ENCODE results near the gene FAM47E. TPM values are rescaled to one million over a fixed set of nuclear protein-coding genes. Genes with fewer than 3 reads are reported as not detected.

The FAM47E gene, protein sequence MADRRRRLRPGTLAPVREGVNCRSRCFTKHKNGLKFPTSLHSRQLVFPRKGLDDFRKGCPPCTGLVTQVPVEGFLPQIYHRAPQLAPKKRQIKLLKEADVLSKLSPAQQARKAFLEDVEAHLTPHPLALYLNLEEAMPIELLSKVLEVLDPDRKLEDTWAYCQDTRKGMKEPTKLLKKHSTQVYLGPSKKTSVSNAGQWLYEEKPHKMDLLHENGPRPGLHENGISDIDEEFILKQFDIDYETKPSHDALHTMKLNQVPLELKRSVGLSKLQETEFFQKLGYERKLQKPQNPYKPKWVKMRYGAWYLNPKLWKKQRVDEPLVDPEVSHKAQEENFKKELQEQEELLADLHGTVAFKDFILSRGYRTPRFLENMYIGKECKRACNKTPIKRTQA
- total RNA-seq: not detected

DNA sequence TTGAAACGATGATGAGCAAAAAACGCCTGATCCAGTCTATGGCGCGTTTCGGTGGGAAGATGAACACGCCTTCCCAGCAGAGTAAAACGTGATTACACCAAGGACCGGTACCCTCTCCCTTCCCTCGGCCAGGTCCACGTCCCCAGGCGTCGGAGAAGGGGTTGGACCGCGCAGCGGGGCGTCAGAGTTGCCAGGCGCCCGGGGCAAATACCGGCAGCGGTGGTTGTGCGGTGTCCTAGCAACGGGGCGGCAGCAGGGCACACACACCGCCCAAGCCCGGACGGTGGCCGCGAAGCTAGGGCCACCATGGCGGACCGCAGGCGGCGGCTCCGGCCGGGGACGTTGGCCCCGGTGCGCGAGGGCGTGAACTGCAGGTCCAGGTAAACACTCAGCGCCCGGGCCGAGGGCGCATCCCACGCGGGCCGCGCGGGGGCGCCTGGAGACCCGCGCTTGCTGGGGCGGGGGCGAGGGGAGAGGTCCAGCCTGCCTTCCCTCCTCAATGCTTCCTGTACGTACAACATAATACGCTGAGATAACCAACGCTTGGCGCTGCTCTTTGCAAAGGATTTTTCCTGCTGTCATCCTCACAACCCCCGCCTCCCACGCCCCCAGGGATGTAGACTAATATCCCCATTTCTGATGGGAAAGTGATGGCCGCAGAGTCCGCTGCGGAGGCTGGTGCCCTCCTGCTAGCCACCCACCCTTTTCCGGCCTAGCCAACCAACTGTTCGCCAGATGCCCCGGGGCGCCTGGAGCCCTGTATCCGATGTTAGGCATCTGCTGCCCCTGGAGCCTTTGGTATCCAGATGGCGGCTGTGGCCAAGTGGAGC, at the start of gene FAM47E:
FAM47E (plus strand) TSS at position 281 of the 830 bp plus-strand sequence; CDS start at position 307, 26 bp downstream.
- Mint-ChIP-seq H3K4me1 (peaks cover 7% of the 10 kb centered on the region), H3K9me3 (no peaks in the 10 kb centered on the region), H3K27me3 (peaks cover 68% of the 10 kb centered on the region), H3K36me3 (no peaks in the 10 kb centered on the region), H3K27ac (no peak within 1 kb of the TSS), H3K4me3 (peak within 1 kb of the TSS; percentile 78)
- peak; percentile 35 for DNase-seq

DNA sequence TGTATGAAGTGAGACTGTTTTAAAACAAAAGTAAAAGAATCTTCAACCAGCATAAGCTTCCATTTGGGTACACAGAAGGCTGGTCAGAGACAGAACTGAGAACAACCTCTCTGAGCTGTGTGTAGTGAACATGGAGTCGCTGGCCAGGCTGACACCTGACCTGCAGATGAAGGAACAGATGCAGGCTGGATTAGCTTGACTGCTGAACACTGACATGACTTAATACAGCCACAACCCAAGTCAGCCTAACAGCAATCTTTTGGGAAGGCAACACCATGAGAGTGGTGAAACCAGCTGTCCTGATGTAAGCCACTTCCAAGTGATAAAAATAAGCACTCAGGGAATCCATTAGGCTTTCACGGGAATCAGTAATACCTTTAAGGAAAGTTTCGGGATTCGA, 48.0 kb upstream of the FAM47E start:
- no peak overlapping the region for H3K27ac Mint-ChIP-seq
- H3K4me3 Mint-ChIP-seq: no peak overlapping the region
- no peaks in the 10 kb centered on the region for H3K27me3 Mint-ChIP-seq
- H3K36me3 Mint-ChIP-seq: no peaks in the 10 kb centered on the region
- DNase-seq: no peak
- H3K4me1 Mint-ChIP-seq: peaks cover 40% of the 10 kb centered on the region
- no peaks in the 10 kb centered on the region for H3K9me3 Mint-ChIP-seq

DNA sequence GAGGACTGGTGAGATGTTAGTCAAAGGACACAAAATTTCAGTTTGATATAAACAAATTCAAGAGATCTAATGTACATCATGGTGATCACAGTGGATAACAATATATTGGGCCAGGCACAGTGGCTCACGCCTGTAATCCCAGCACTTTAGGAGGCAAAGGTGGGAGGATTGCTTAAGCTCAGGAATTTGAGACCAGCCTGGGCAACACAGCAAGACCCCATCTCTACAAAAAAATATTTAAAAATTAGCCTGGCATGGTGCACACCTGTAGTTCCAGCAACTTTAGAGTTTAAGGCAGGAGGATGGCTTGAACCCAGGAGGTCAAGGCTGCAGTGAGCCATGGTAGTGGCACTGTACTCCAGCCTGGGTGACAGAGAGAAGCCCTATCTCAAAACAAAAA, 46.6 kb upstream of the FAM47E start:
- H3K4me1 Mint-ChIP-seq: peaks cover 29% of the 10 kb centered on the region

DNA sequence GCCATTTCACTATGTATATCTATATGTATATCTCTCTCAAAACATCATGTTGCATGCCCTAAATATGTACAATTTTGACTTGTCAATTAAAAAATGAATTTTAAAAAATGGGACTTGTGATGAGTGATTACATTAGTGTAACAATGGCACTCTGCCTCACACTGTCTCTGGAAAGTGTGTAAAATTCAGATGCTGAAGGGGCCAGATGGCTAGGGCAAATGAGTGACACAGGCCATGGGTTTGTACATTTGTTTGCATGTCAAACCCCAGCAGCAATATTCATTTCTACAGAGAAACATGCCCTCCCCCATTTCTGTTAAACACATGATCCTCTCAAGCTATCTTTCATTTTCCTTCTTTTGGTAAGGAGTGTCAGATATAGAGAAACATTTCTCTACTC, 46.0 kb upstream of the FAM47E start:
- Mint-ChIP-seq H3K36me3 (no peaks in the 10 kb centered on the region), H3K4me1 (peaks cover 29% of the 10 kb centered on the region), H3K9me3 (no peaks in the 10 kb centered on the region), H3K27ac (no peak overlapping the region), H3K27me3 (no peaks in the 10 kb centered on the region), H3K4me3 (no peak overlapping the region)
- DNase-seq: no peak

More for the DNA sequence above, 46.6 kb upstream of the FAM47E start:
- H3K9me3 Mint-ChIP-seq: no peaks in the 10 kb centered on the region
- H3K27me3 Mint-ChIP-seq: no peaks in the 10 kb centered on the region
- no peaks in the 10 kb centered on the region for H3K36me3 Mint-ChIP-seq
- DNase-seq: no peak
- no peak overlapping the region for H3K27ac Mint-ChIP-seq
- no peak overlapping the region for H3K4me3 Mint-ChIP-seq

DNA sequence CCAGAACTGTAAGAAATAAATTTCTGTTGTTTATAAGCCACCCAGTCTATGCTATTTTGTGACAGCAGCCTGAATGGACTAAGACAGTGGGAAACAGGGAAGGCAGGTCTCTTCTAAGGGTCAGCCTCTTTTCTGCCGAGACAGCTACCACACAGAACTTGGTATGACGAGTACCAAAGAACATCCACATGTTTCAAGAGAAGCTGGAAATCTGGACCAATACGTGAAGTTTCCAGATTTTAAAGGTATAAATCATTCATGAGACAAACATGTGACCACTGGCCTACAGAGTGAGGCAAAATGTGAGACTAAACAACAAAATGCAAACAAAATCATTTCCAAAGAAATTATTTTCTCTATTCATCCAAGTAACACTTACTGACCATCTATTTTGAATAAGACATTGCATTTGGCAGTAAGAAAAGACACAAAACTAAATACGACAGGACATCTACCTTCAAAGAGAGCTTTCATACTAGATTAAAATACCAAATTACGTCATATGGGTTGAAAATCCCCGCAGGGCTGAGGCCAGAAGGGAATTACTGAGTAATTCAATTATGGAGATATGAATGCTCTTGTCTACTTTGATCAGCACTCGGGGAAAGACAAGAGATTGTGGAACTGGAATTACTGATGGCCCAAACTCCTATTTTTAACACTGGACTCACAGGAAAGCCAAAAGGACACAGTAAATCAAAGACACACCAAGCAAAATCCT, 45.1 kb upstream of the FAM47E start:
- no peak overlapping the region for H3K4me3 Mint-ChIP-seq

DNA sequence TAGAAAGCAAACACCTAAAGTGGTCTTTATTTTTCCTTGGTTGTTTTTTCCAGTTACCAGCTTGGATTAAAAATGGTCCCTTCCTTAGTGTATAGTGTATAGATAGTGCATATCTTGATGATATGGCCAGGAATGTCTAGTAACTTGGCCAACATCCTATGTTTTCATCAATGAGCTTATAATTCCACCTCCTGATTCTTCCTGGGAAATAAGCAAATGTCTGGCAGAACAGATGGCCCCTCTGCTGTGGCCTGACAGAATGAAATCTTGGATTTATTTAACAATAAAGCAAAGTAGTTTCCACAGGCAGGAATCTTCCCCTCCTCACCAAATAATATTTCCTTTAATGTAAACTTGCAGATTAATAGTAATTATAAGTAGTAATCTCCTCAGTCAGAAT, 44.0 kb upstream of the FAM47E start:
- H3K4me3 Mint-ChIP-seq: no peak overlapping the region
- H3K27me3 Mint-ChIP-seq: no peaks in the 10 kb centered on the region
- peaks cover 32% of the 10 kb centered on the region for H3K4me1 Mint-ChIP-seq
- H3K27ac Mint-ChIP-seq: no peak overlapping the region
- no peaks in the 10 kb centered on the region for H3K36me3 Mint-ChIP-seq
- no peaks in the 10 kb centered on the region for H3K9me3 Mint-ChIP-seq
- no peak for DNase-seq

More for the DNA sequence above, 45.1 kb upstream of the FAM47E start:
- no peak for DNase-seq
- H3K27ac Mint-ChIP-seq: no peak overlapping the region
- H3K27me3 Mint-ChIP-seq: no peaks in the 10 kb centered on the region
- peaks cover 24% of the 10 kb centered on the region for H3K4me1 Mint-ChIP-seq
- no peaks in the 10 kb centered on the region for H3K9me3 Mint-ChIP-seq
- no peaks in the 10 kb centered on the region for H3K36me3 Mint-ChIP-seq

DNA sequence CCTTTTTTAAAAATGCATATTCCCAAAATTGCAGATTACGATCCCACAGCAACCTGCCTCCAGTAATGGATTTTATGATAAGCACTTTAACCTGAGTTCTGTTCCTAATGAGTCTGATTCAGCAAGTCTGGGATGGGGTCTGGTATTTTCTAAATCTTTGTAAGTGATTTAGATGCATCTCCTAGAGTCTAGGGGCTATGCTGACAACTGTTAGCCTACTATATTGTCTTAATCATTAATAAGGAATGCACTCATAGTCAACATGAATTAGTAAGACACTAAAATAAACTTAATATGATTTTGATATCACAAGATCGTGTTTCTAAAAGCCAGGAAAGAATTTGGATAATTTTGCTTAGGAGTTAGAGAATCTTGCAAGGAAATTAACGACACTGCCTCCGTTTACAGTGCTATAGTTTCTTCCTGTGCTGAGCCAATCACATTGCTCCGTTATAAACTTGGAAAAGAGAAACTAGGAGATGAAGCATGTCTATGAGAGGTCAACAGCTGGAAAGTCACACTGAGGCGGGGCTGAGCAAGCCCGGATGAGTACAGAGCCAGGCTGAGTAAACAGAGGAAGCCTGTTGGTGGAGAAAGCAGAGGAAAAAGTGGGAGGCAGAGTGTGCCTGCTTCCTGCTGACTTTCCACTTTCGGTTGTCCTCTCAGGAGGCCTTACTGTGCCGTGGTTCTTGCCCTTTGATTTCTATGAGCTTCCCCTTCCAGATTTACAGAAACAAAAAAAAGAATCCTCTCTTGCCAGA, 43.3 kb upstream of the FAM47E start:
- Mint-ChIP-seq H3K27ac (no peak overlapping the region), H3K9me3 (no peaks in the 10 kb centered on the region), H3K4me3 (no peak overlapping the region), H3K27me3 (no peaks in the 10 kb centered on the region), H3K36me3 (no peaks in the 10 kb centered on the region), H3K4me1 (peaks cover 38% of the 10 kb centered on the region)
- DNase-seq: no peak

DNA sequence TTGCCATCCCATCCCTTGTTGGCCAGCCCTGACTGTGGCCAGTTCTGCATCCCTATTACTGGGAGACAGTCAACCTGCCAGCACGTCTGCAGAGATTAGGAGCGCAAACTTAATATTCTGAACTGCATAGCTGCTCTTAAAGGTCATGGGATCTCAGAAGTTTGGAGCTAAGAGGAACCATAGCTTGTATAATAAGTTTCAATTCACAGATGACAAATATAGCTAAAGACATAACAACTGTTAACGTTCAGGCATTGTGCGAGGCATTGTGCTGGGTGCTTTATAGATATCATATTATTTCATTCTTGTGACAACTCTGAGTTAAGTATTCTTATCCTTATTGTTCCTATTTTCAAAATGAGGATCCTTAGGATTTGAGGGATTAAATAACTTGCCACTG, 41.6 kb upstream of the FAM47E start:
- Mint-ChIP-seq H3K4me3 (no peak overlapping the region), H3K27ac (no peak overlapping the region), H3K9me3 (no peaks in the 10 kb centered on the region), H3K36me3 (no peaks in the 10 kb centered on the region), H3K27me3 (no peaks in the 10 kb centered on the region), H3K4me1 (peaks cover 48% of the 10 kb centered on the region)
- no peak for DNase-seq

DNA sequence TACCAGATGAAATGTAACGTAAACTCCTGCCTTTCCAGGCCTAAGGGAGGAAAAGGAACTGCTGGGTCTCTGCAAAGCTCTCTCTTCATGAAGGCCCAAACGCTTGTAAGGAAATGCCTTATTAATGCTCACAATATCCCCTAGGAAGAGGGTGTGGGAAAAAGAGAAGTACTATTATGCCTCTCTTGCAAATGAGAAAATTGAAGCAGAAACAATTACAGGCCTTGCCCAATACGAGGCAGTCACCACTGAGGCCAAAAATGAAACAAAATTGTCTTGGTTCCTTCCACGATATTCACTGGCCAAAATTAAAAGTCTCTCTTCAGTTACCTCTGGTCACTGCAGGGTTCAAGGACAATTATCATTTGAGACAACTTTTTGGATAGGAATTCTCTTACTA, 41.1 kb upstream of the FAM47E start:
- peaks cover 51% of the 10 kb centered on the region for H3K4me1 Mint-ChIP-seq
- no peak overlapping the region for H3K27ac Mint-ChIP-seq
- no peak for DNase-seq
- no peaks in the 10 kb centered on the region for H3K9me3 Mint-ChIP-seq
- no peak overlapping the region for H3K4me3 Mint-ChIP-seq
- no peaks in the 10 kb centered on the region for H3K36me3 Mint-ChIP-seq
- H3K27me3 Mint-ChIP-seq: no peaks in the 10 kb centered on the region

DNA sequence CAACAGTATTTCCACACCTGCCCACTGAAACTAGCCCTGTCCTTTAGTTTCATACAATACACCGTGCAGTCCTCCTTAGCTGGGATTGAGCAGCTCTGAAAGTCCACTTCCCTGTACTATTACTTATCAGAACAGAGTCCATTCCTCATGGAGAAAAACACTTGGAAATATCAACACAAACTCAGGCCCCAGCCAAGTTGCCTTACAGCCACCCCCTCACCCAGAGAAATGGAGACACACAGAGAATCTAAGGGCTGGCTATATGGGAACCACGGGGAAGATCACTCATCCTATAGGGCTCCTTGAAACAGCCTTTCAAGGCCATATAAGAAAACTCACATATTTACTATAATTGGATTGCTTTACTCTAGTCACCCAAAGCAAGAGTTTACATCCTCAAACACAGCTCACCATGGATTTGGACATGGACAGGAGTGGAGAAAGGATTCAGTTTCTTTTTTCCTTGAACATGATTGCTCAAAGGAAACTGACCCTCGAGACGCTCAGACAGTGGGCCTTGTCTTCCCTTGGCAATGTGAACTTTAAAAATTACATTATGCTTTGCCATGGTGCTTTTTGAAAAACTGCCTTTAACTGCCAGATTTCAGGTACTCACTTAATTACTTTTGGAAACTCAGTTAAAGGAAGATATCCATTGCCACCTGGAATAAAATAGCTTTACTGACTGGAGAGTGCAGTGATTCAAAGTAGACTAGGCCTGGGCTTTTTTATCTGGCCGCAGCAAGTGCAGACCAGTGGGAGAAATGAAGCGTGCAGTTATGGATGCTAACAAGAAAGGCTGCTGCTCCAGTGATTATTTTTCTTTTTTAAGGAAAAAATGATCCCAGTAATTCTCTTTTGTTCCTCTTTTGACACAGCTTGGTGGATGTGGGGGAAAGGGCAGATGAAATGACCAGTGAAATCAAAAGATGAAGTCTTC, 39.5 kb upstream of the FAM47E start:
- no peaks in the 10 kb centered on the region for H3K9me3 Mint-ChIP-seq
- no peaks in the 10 kb centered on the region for H3K36me3 Mint-ChIP-seq
- H3K27ac Mint-ChIP-seq: no peak overlapping the region
- H3K4me1 Mint-ChIP-seq: peaks cover 46% of the 10 kb centered on the region
- H3K27me3 Mint-ChIP-seq: no peaks in the 10 kb centered on the region
- peak overlapping the region; percentile 73 for H3K4me3 Mint-ChIP-seq
- no peak for DNase-seq

DNA sequence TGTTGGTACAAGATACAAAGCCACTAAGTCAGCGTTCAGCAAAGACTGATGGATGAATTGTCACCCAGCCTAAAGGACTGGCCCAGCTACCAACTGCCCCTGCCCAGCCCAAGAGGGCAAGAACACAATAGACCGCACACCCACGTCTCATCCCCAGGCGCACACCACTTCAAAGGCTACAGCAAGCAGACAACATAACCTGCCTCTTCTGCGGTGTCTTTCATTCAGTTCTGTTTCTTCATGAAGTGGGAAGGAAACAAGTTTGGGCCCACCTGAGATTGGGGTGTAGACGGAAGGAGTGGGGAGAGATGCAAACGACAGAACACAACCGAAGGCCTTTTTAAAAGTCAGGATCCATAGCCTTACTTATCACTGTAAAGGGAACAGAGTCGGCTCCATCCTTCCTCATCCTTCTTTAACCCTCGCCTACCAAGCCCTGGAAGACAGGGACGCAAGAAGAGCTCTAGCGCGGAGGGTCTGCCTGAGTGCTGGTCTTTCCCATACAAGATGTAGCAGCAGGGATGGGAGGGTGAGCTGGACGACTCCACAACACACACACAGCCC, 38.6 kb upstream of the FAM47E start:
- H3K27me3 Mint-ChIP-seq: no peaks in the 10 kb centered on the region
- H3K27ac Mint-ChIP-seq: peak overlapping the region; percentile 73
- DNase-seq: peak; percentile 47
- no peaks in the 10 kb centered on the region for H3K36me3 Mint-ChIP-seq
- H3K4me1 Mint-ChIP-seq: peaks cover 44% of the 10 kb centered on the region
- H3K9me3 Mint-ChIP-seq: no peaks in the 10 kb centered on the region
- peak overlapping the region; percentile 73 for H3K4me3 Mint-ChIP-seq

DNA sequence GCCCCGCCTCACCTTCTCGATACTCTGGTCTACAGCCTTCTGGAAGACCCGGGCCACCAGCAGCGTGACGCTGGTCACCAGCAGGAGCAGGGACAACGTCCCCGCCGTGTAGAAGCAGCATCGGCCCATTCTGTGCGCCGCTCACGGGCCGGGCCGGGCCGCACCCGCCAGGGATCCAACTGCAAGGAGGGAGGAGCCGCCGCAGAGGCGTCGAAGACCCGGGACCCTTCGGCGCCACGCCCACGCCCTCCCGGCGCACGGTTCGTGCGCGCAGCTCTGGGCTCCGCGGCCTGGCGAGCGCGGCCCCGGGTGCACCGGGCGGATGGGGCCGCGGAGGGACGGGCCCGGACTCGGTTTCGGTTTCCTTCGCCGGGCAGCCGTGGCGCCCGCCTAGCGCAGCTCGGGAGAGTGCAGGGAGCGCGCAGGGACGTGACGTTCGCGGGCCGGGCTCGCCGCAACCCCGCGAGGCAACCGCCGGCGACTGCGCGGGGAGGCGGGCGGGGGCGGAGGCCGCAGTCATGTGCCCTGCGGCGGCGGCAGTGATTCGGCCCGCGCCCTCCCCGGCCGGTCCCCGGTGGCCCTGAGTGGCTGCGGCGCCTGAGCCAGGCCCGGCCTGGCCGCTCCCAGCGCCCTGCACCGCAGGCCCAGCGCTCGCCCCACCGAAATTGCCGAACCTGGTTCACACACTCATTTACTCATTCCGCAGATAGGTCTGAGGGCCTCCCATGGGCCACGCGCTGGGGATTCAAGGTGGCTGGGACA, 37.9 kb upstream of the FAM47E start, which contains the start of gene SCARB2:
SCARB2 (minus strand) TSS at position 410 of the 762 bp plus-strand sequence; CDS start at position 129, 281 bp downstream.
- no peaks in the 10 kb centered on the region for H3K27me3 Mint-ChIP-seq
- peaks cover 38% of the 10 kb centered on the region for H3K4me1 Mint-ChIP-seq
- H3K9me3 Mint-ChIP-seq: no peaks in the 10 kb centered on the region
- H3K4me3 Mint-ChIP-seq: peak within 1 kb of the TSS; percentile 84
- H3K36me3 Mint-ChIP-seq: no peaks in the 10 kb centered on the region
- DNase-seq: peak; percentile 74
- H3K27ac Mint-ChIP-seq: peak within 1 kb of the TSS; percentile 81
